Right cardiac atrium (tissue), 5 donors: ENCODE data around the gene PROSER2. TPM values are rescaled to one million over a fixed set of nuclear protein-coding genes. Genes with fewer than 3 reads are reported as not detected.

ENCODE experiments used
- ATAC-seq, 2 donors: fragments of 200-7000 bp; cut with Tn5 transposase; one replicate each; pipeline versions ENCODE4 v1.8.0 to v1.9.1; 2020; ENCODE audit warnings: moderate library complexity in 2 of 2, mild to moderate bottlenecking in 1 of 2
- DNase-seq, 3 donors: peaks; one replicate each; pipeline ENCODE4 v3.0.0-alpha.2; 2020
- H3K27ac ChIP-seq: one replicate; pipeline ENCODE4 v1.5.1; 2013; ENCODE audit warnings: mild to moderate bottlenecking, low read length, control low read depth, moderate library complexity
- H3K27me3 ChIP-seq: one replicate; pipeline ENCODE4 v1.6.1; 2013; ENCODE audit not compliant: control insufficient read depth, insufficient read depth
- H3K4me1 ChIP-seq: one replicate; pipeline ENCODE4 v1.6.1; 2013; ENCODE audit warnings: low read length; ENCODE audit not compliant: control insufficient read depth, insufficient read depth
- H3K4me3 ChIP-seq: one replicate; pipeline ENCODE4 v1.5.1; 2013; ENCODE audit warnings: low read length, control low read depth
- H3K9me3 ChIP-seq: one replicate; pipeline ENCODE4 v1.6.1; 2013; ENCODE audit warnings: low read length; ENCODE audit not compliant: control insufficient read depth
- WGBS: extraction: QIAGEN DNeasy Blood & Tissue Kit; methylation state at CpG from one replicate; pipeline ENCODE4 v1.1.7; 2013; 5-methylcytosine and 5-hydroxymethylcytosine counted together
- intact Hi-C, 4 donors: fragments of 100-400 bp; cut with DNase I; formaldehyde crosslinking; loops; one replicate each; pipeline versions ENCODE4 v1.11.0 to v1.14.0; 2022 to 2023
- polyA plus RNA-seq: library from polyadenylated mRNA; stranded (reverse); fragments of 200-250 nt; gene quantifications from one replicate; pipeline ENCODE4 v1.2.3, GENCODE V29; 2013
- total RNA-seq, 4 donors: library from RNA; stranded (reverse); fragmentation: NEBNext Ultra II Directional; extraction: Animal tissue kit (Norgen Biotek cat#: 25700); gene quantifications; one replicate each; pipeline ENCODE4 v1.2.1, GENCODE V29; 2021
- donor health status: healthy with polysubstance abuse.
- donor health status: DM: no; HTN: yes; CAD: no.
- donor health status: DM: no; HTN: no; CAD: no.
- donor health status: DM: no; HTN: yes; CAD: no; lungs with severe emphysema.
- donor health status: DM: yes; HTN: yes; CAD: no.

Gene PROSER2
- total and polyA plus RNA-seq, 5 donors = 0.72 to 2.2 (median 1.7) TPM

- 85% methylated on average over 8 of the region's 8 CpGs for WGBS
- intact Hi-C loops = loop anchor here in 1 of 4 donors (5.0 kb wide), 1 partner anchor 197 kb away; no protein-coding TSS in a partner anchor
- H3K27me3 ChIP-seq = no peaks in the 10 kb centered on the region
- DNase-seq (no peak), ATAC-seq (no peak)
- H3K4me1 ChIP-seq = no peaks in the 10 kb centered on the region
- no peak overlapping the region for H3K27ac ChIP-seq
- no peaks in the 10 kb centered on the region for H3K9me3 ChIP-seq
- H3K4me3 ChIP-seq = no peak overlapping the region
Measured at GRCh38 chr10:11789956-11790355, 33.2 kb upstream of the PROSER2 start.

GRCh38 chr10:11793762-11794479, 29.2 kb upstream of the PROSER2 start:
- no peak overlapping the region for H3K4me3 ChIP-seq
- WGBS = 73% methylated on average over 12 of the region's 12 CpGs
- H3K27me3 ChIP-seq = no peaks in the 10 kb centered on the region
- no peaks in the 10 kb centered on the region for H3K4me1 ChIP-seq
- intact Hi-C loops = loop anchor here in 1 of 4 donors (5.0 kb wide), 1 partner anchor 193 kb away; no protein-coding TSS in a partner anchor
- DNase-seq (no peak), ATAC-seq (peak; percentile 14 to 50)
- H3K9me3 ChIP-seq = no peaks in the 10 kb centered on the region
- H3K27ac ChIP-seq = no peak overlapping the region

- no peak overlapping the region for H3K4me3 ChIP-seq
- no peaks in the 10 kb centered on the region for H3K27me3 ChIP-seq
- intact Hi-C loops = loop anchor here in 1 of 4 donors (5.0 kb wide), 1 partner anchor 193 kb away; no protein-coding TSS in a partner anchor
- no peaks in the 10 kb centered on the region for H3K4me1 ChIP-seq
- WGBS = 93% methylated on average over 5 of the region's 5 CpGs
- no peak overlapping the region for H3K27ac ChIP-seq
- no peaks in the 10 kb centered on the region for H3K9me3 ChIP-seq
- DNase-seq (no peak), ATAC-seq (no peak)
Measured at GRCh38 chr10:11794566-11794965, 28.6 kb upstream of the PROSER2 start.

- no peak overlapping the region for H3K27ac ChIP-seq
- H3K4me1 ChIP-seq = no peaks in the 10 kb centered on the region
- WGBS = 92% methylated on average over 25 of the region's 25 CpGs
- H3K9me3 ChIP-seq = no peaks in the 10 kb centered on the region
- H3K27me3 ChIP-seq = no peaks in the 10 kb centered on the region
- no peak for DNase-seq
- ATAC-seq = no peak
- no peak overlapping the region for H3K4me3 ChIP-seq
- intact Hi-C loops = loop anchor here in 1 of 4 donors (5.0 kb wide), 1 partner anchor 192 kb away; no protein-coding TSS in a partner anchor
Measured at GRCh38 chr10:11795101-11795920, 27.8 kb upstream of the PROSER2 start.

- Histone ChIP-seq H3K27me3 (no peaks in the 10 kb centered on the region), H3K4me1 (no peaks in the 10 kb centered on the region), H3K4me3 (no peak overlapping the region), H3K27ac (no peak overlapping the region), H3K9me3 (no peaks in the 10 kb centered on the region)
- WGBS = 40% methylated on average over 2 of the region's 2 CpGs
- ATAC-seq (no peak), DNase-seq (no peak)
- intact Hi-C loops = loop anchor here in 1 of 4 donors (5.0 kb wide), 1 partner anchor 191 kb away; no protein-coding TSS in a partner anchor
Measured at GRCh38 chr10:11796474-11796873, 26.7 kb upstream of the PROSER2 start.

GRCh38 chr10:11797281-11797680, 25.9 kb upstream of the PROSER2 start:
- ATAC-seq = no peak
- WGBS = 97% methylated on average over 10 of the region's 10 CpGs
- intact Hi-C loops = loop anchor here in 1 of 4 donors (5.0 kb wide), 1 partner anchor 190 kb away; no protein-coding TSS in a partner anchor

GRCh38 chr10:11797847-11798633, 25.1 kb upstream of the PROSER2 start:
- no peak overlapping the region for H3K27ac ChIP-seq
- no peaks in the 10 kb centered on the region for H3K27me3 ChIP-seq
- no peaks in the 10 kb centered on the region for H3K9me3 ChIP-seq
- no peaks in the 10 kb centered on the region for H3K4me1 ChIP-seq
- 92% methylated on average over 12 of the region's 12 CpGs for whole genome bisulfite sequencing
- ATAC-seq (no peak), DNase-seq (no peak)
- H3K4me3 ChIP-seq = no peak overlapping the region
- intact Hi-C loops = loop anchor here in 1 of 4 donors (5.0 kb wide), 1 partner anchor 189 kb away; no protein-coding TSS in a partner anchor

More at GRCh38 chr10:11797281-11797680, 25.9 kb upstream of the PROSER2 start:
- Histone ChIP-seq H3K27ac (no peak overlapping the region), H3K4me1 (no peaks in the 10 kb centered on the region), H3K27me3 (no peaks in the 10 kb centered on the region), H3K4me3 (no peak overlapping the region), H3K9me3 (no peaks in the 10 kb centered on the region)
- no peak for DNase-seq

- intact Hi-C loops = loop anchor here in 1 of 4 donors (5.0 kb wide), 1 partner anchor 188 kb away; no protein-coding TSS in a partner anchor
- ATAC-seq = peak; percentile 53 to 75
Measured at GRCh38 chr10:11798845-11799735, 24.1 kb upstream of the PROSER2 start.

GRCh38 chr10:11799736-11800080, 23.4 kb upstream of the PROSER2 start:
- Histone ChIP-seq H3K9me3 (no peaks in the 10 kb centered on the region), H3K4me3 (no peak overlapping the region), H3K27ac (no peak overlapping the region), H3K27me3 (no peaks in the 10 kb centered on the region), H3K4me1 (no peaks in the 10 kb centered on the region)
- WGBS = 88% methylated on average over 9 of the region's 9 CpGs
- no peak for DNase-seq
- intact Hi-C loops = loop anchor here in 1 of 4 donors (5.0 kb wide), 1 partner anchor 188 kb away; no protein-coding TSS in a partner anchor
- no peak for ATAC-seq

More at GRCh38 chr10:11798845-11799735, 24.1 kb upstream of the PROSER2 start:
- Histone ChIP-seq H3K27me3 (no peaks in the 10 kb centered on the region), H3K9me3 (no peaks in the 10 kb centered on the region), H3K4me3 (no peak overlapping the region), H3K27ac (no peak overlapping the region), H3K4me1 (no peaks in the 10 kb centered on the region)
- 63% methylated on average over 18 of the region's 18 CpGs for WGBS
- no peak for DNase-seq

GRCh38 chr10:11804336-11804735, 18.8 kb upstream of the PROSER2 start:
- WGBS = 92% methylated on average over 16 of the region's 16 CpGs
- no peak for DNase-seq
- Histone ChIP-seq H3K27ac (no peak overlapping the region), H3K27me3 (no peaks in the 10 kb centered on the region), H3K9me3 (no peaks in the 10 kb centered on the region), H3K4me1 (no peaks in the 10 kb centered on the region), H3K4me3 (no peak overlapping the region)
- no peak for ATAC-seq
- intact Hi-C loops = no loop called here
